ENCODE measurements around the gene SLC8A1.
"Not testable (repeated sequence)": the region's sequence is repeated elsewhere in the genome, so short reads cannot be mapped to it uniquely, and the experiment has no call there.

SLC8A1 gene

GRCh38 chr2:40097691-40098385 lies 354.1 kb downstream of the SLC8A1 start:
- no peak for DNase-seq

- no peak for DNase-seq
Observed at GRCh38 chr2:40096360-40096759, 355.5 kb downstream of the SLC8A1 start.

GRCh38 chr2:40095000-40095399 lies 356.9 kb downstream of the SLC8A1 start:
- DNase-seq = peak in 1 of 2 donors; percentile 80

- no peak for DNase-seq
Observed at GRCh38 chr2:40094451-40094850, 357.4 kb downstream of the SLC8A1 start.

GRCh38 chr2:40093021-40093675 lies 358.7 kb downstream of the SLC8A1 start:
- no peak for DNase-seq

- DNase-seq = no peak
Observed at GRCh38 chr2:40090044-40090443, 361.8 kb downstream of the SLC8A1 start.

- DNase-seq = no peak
Observed at GRCh38 chr2:40087927-40088326, 364.0 kb downstream of the SLC8A1 start.

- DNase-seq = no peak
Observed at GRCh38 chr2:40087434-40087833, 364.5 kb downstream of the SLC8A1 start.

GRCh38 chr2:40085786-40086185 lies 366.1 kb downstream of the SLC8A1 start:
- DNase-seq = no peak

- not testable (repeated sequence) for DNase-seq
Observed at GRCh38 chr2:40073336-40073735, 378.6 kb downstream of the SLC8A1 start.

- no peak for DNase-seq
Observed at GRCh38 chr2:40072442-40073232, 379.3 kb downstream of the SLC8A1 start.

GRCh38 chr2:40062381-40062780 lies 389.5 kb downstream of the SLC8A1 start:
- DNase-seq = no peak

GRCh38 chr2:40049781-40050180 lies 402.1 kb downstream of the SLC8A1 start:
- no peak for DNase-seq

GRCh38 chr2:40048506-40048905 lies 403.4 kb downstream of the SLC8A1 start:
- DNase-seq = no peak

- DNase-seq = no peak
Observed at GRCh38 chr2:40047406-40047805, 404.5 kb downstream of the SLC8A1 start.
